ENCODE data around the gene ADARB1. TPM values are rescaled to one million over a fixed set of nuclear protein-coding genes. Genes with fewer than 3 reads are reported as not detected.

The ADARB1 gene
- total and polyA plus RNA-seq, 8 donors: 3.2 to 33.9 (median 9.4) TPM

DNA sequence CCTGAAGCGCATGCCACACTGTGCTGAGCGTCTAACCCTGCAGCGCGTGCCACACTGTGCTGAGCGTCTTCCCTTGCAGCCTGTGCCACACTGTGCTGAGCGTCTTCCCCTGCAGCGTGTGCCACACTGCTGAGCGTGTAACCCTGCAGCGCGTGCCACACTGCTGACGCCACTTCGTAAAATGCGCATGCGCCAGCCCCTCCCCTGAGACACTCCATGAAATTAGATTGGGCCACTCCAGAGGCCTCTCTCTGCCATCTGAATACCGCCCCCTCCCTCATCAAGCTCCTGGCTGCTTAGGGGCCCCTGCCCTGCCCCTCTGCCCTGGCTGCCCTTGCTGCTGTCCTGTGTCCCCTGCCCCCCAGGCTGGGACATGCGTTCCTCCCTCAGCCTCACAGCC, 128.5 kb downstream of the ADARB1 start:
- Histone ChIP-seq H3K27me3 (no peaks in the 10 kb centered on the region), H3K27ac (no peak overlapping the region), H3K36me3 (peaks cover 13 to 78% (median 42%) of the 10 kb centered on the region in 4 donors), H3K4me1 (peaks cover 0 to 6% (median 0%) of the 10 kb centered on the region in 4 donors), H3K9me3 (no peaks in the 10 kb centered on the region), H3K4me3 (no peak overlapping the region)
- no peak for TF ChIP-seq POLR2AphosphoS5 (IDR thresholded peaks at IDR 0.05)
- DNase-seq: no peak
- WGBS, 5 donors: 84 to 95% (median 87%) methylated on average over 15 to 16 of the region's 16 CpGs
- intact Hi-C loops (cut with DNase I; ENCODE audit: low total_unique reads): no loop called here

DNA sequence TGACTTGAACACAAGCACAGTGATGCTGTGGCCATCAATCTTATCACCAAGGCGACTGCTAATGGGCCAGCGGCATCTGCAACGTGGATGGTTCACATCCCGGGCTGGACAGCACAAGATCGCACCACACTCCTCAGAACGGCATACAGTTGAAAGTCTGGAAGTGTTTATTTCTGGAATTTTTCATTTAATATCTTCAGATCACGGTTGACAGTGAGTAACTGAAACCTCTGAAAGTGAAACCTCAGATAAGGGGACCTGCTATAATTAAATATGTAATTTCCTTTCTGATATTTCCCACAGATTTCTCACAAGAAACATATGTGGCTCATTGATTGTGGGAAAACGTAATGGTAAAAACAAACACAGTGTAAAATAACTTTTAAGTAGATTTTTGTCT, 129.6 kb downstream of the ADARB1 start:
- Histone ChIP-seq H3K27me3 (no peaks in the 10 kb centered on the region), H3K27ac (no peak overlapping the region), H3K36me3 (peaks cover 13 to 79% (median 46%) of the 10 kb centered on the region in 4 donors), H3K4me3 (no peak overlapping the region), H3K4me1 (peaks cover 0 to 6% (median 0%) of the 10 kb centered on the region in 4 donors), H3K9me3 (no peaks in the 10 kb centered on the region)
- DNase-seq: no peak
- intact Hi-C loops (cut with DNase I; ENCODE audit: low total_unique reads): no loop called here
- 80 to 87% (median 84%) methylated on average over 8 of the region's 8 CpGs for WGBS, 5 donors
- no peak for TF ChIP-seq POLR2A (IDR thresholded peaks at IDR 0.05)
- no peak for TF ChIP-seq EP300 (IDR thresholded peaks at IDR 0.05)
- TF ChIP-seq, protein P1, sequence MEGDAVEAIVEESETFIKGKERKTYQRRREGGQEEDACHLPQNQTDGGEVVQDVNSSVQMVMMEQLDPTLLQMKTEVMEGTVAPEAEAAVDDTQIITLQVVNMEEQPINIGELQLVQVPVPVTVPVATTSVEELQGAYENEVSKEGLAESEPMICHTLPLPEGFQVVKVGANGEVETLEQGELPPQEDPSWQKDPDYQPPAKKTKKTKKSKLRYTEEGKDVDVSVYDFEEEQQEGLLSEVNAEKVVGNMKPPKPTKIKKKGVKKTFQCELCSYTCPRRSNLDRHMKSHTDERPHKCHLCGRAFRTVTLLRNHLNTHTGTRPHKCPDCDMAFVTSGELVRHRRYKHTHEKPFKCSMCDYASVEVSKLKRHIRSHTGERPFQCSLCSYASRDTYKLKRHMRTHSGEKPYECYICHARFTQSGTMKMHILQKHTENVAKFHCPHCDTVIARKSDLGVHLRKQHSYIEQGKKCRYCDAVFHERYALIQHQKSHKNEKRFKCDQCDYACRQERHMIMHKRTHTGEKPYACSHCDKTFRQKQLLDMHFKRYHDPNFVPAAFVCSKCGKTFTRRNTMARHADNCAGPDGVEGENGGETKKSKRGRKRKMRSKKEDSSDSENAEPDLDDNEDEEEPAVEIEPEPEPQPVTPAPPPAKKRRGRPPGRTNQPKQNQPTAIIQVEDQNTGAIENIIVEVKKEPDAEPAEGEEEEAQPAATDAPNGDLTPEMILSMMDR (IDR thresholded peaks at IDR 0.05): no peak
- no peak for TF ChIP-seq POLR2AphosphoS5 (IDR thresholded peaks at IDR 0.05)

DNA sequence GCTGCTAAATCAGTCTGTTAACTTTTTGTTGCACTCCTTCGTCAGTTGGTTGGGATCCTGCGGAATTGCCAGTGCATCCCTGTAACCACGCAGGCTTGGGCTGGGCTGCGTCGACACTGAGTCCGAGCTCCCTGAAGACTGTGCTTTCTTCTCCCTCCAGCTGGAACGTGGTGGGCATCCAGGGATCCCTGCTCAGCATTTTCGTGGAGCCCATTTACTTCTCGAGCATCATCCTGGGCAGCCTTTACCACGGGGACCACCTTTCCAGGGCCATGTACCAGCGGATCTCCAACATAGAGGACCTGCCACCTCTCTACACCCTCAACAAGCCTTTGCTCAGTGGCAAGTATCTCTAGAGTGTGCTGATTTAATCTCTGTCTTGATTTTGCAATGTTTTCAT, 130.0 kb downstream of the ADARB1 start:
- no peaks in the 10 kb centered on the region for H3K27me3 ChIP-seq
- no peaks in the 10 kb centered on the region for H3K9me3 ChIP-seq
- no peak overlapping the region for H3K27ac ChIP-seq
- H3K36me3 ChIP-seq: peaks cover 13 to 76% (median 46%) of the 10 kb centered on the region in 4 donors
- no peak overlapping the region for H3K4me3 ChIP-seq
- no peak for DNase-seq
- TF ChIP-seq EP300 (IDR thresholded peaks at IDR 0.05): no peak
- TF ChIP-seq POLR2A (IDR thresholded peaks at IDR 0.05): no peak
- no peak for TF ChIP-seq POLR2AphosphoS5 (IDR thresholded peaks at IDR 0.05)
- TF ChIP-seq, protein P1 (IDR thresholded peaks at IDR 0.05): no peak
- H3K4me1 ChIP-seq: peaks cover 0 to 9% (median 0%) of the 10 kb centered on the region in 4 donors
- WGBS, 5 donors: 84 to 97% (median 87%) methylated on average over 11 of the region's 11 CpGs
- intact Hi-C loops (cut with DNase I; ENCODE audit: low total_unique reads): no loop called here

DNA sequence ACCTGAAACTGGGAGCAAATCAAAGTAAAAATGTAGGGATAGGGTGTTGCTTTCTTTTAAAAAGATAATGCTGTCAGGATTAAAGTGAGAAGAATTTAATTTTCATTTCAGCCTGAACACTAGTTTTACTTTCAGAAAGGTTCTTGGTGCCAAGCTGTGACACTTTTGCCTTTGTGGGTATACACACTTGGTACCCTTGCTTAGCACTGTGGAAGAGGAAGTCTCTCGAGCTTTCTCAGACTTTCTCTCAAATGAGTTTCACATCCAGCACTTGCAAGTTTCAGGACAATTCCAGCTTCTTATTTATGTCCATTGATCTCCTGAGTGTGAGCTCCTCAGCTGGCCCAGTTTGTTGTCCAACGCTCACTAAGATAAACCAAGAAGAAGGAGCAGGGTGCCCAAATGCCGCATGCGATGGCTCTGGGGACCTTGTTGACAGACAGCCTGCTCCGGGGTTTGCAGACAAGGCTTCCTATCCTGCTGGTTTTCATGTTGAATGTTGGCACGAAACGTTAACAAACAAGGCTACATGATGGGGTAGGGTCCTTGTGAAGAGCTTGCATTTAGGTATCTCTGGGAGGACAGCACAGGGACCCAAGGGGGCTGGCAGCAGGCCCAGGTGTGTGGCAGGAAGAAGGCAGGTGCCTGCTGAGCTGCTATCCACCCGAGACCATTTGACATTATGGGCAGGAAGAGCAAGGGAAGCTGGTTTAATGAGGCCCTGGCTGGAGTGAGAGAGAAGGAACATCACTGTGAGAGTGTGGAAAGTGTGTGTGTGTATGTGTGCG, 133.7 kb downstream of the ADARB1 start:
- DNase-seq: no peak
- Histone ChIP-seq H3K4me1 (peaks cover 0 to 6% (median 0%) of the 10 kb centered on the region in 4 donors), H3K27ac (no peak overlapping the region), H3K27me3 (no peaks in the 10 kb centered on the region), H3K4me3 (no peak overlapping the region), H3K9me3 (no peaks in the 10 kb centered on the region), H3K36me3 (peaks cover 20 to 88% (median 65%) of the 10 kb centered on the region in 4 donors)
- intact Hi-C loops (cut with DNase I; ENCODE audit: low total_unique reads): no loop called here
- 84 to 87% (median 84%) methylated on average over 9 of the region's 9 CpGs for WGBS, 5 donors
- TF ChIP-seq POLR2AphosphoS5 (IDR thresholded peaks at IDR 0.05) (no peak), POLR2A (IDR thresholded peaks at IDR 0.05) (no peak), EP300 (IDR thresholded peaks at IDR 0.05) (no peak)
- TF ChIP-seq, protein P1 (IDR thresholded peaks at IDR 0.05): no peak

DNA sequence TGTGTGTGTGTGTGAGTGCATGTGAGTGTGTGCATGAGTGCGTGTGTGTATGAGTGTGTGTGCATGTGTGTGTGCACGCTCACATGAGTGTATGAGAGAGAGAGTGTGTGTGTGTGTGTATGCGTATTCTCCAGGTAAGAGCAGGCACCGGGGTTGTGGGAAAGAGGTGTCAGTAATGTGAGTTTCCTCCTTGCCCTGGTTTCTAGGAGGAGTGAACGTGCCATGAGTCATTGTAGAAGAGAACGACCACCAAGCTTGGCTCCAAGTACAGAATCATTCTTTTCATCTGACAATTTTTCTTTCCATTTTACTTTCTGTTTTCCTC, 134.2 kb downstream of the ADARB1 start:
- WGBS, 5 donors: 70 to 82% (median 75%) methylated on average over 6 of the region's 6 CpGs
- Histone ChIP-seq H3K36me3 (peaks cover 20 to 82% (median 62%) of the 10 kb centered on the region in 4 donors), H3K9me3 (no peaks in the 10 kb centered on the region), H3K27me3 (no peaks in the 10 kb centered on the region), H3K4me3 (no peak overlapping the region), H3K4me1 (peaks cover 0 to 6% (median 0%) of the 10 kb centered on the region in 4 donors), H3K27ac (no peak overlapping the region)
- DNase-seq: no peak
- intact Hi-C loops (cut with DNase I; ENCODE audit: low total_unique reads): no loop called here
- TF ChIP-seq, protein P1 (IDR thresholded peaks at IDR 0.05): no peak
- TF ChIP-seq POLR2A (IDR thresholded peaks at IDR 0.05) (no peak), EP300 (IDR thresholded peaks at IDR 0.05) (no peak), POLR2AphosphoS5 (IDR thresholded peaks at IDR 0.05) (no peak)

Data from stomach (tissue), 9 donors.